ENCODE results near the gene ARFGEF3. TPM values are rescaled to one million over a fixed set of nuclear protein-coding genes. Genes with fewer than 3 reads are reported as not detected.

ARFGEF3 gene
- total RNA-seq, 1 experiment from 2014 or later, result 5.2 TPM

DNA sequence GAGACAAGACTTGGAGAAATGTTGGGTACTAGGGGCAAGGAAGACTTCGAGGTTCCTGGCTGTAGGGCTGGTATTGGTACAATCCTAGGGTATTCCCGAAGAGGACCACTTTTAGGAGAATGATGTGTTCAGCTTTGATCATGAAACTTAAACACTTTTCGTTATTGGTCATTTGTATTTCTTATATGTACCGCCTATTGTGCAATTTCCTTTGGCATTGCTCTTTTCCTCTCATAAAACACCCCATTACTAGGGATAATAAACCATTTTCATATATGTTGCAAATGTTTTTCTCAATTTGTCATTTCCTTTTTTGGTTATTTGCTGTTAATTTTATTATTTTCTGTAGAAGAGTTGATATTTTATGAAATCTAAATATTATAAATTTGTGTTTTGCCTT is 18.9 kb upstream of the ARFGEF3 start:
- POLR2A ChIA-PET, result no interaction called here
- TF ChIP-seq, protein P1, sequence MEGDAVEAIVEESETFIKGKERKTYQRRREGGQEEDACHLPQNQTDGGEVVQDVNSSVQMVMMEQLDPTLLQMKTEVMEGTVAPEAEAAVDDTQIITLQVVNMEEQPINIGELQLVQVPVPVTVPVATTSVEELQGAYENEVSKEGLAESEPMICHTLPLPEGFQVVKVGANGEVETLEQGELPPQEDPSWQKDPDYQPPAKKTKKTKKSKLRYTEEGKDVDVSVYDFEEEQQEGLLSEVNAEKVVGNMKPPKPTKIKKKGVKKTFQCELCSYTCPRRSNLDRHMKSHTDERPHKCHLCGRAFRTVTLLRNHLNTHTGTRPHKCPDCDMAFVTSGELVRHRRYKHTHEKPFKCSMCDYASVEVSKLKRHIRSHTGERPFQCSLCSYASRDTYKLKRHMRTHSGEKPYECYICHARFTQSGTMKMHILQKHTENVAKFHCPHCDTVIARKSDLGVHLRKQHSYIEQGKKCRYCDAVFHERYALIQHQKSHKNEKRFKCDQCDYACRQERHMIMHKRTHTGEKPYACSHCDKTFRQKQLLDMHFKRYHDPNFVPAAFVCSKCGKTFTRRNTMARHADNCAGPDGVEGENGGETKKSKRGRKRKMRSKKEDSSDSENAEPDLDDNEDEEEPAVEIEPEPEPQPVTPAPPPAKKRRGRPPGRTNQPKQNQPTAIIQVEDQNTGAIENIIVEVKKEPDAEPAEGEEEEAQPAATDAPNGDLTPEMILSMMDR (IDR thresholded peaks at IDR 0.05; ENCODE audit: insufficient read depth in 1 of 2, low read depth in 1 of 2, low read length in 1 of 2, severe bottlenecking in 1 of 2, unreplicated experiment in 1 of 2), result no peak
- H3K27ac Mint-ChIP-seq (ENCODE audit: unreplicated experiment), result no peak overlapping the region
- Histone ChIP-seq H3K4me3 (ENCODE audit: low read depth, low read length) (no peak overlapping the region), H3K27me3 (replicated peaks; ENCODE audit: control insufficient read depth, insufficient read depth, low read length) (no peaks in the 10 kb centered on the region; the same call in 1 of the 2 replicates), H3K36me3 (ENCODE audit: control insufficient read depth, insufficient read depth, low read length) (no peaks in the 10 kb centered on the region), H3K9me3 (no peaks in the 10 kb centered on the region), H3K4me1 (no peaks in the 10 kb centered on the region)
- no peaks in the 10 kb centered on the region for H3K4me1 Mint-ChIP-seq (ENCODE audit: low read depth, unreplicated experiment)
- no peak overlapping the region for H3K4me3 Mint-ChIP-seq (ENCODE audit: unreplicated experiment)
- H3K36me3 Mint-ChIP-seq (ENCODE audit: insufficient read depth, unreplicated experiment), result no peaks in the 10 kb centered on the region
- BruUV-seq (replicated peaks), result no TSS peak
- no peak for DNase-seq
- peaks cover 9% of the 10 kb centered on the region for H3K27me3 Mint-ChIP-seq (ENCODE audit: insufficient read depth, unreplicated experiment)
- CTCF ChIA-PET, result no interaction called here
- intact Hi-C loops (cut with micrococcal nuclease; ENCODE audit: unreplicated experiment), result no loop called here
- H3K9me3 Mint-ChIP-seq (ENCODE audit: unreplicated experiment), result no peaks in the 10 kb centered on the region

DNA sequence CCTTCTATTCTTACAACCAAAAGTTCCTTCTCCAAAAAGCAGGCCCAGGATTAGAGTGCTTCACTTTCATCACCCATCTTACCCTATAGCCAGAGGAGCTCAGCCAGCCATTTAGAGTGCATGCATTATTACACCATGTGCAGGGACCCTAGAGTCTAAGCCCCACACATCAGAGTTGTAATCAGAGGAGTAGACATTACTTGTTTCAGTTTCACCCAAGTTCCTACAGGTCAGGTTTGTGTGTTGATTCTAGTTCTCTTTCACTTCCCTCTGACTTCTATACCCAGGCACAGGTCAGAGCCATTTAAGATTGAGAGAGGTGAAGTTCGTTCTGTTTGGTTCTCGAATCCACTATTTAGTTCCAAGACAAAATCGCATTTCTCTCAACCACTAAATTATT is 16.3 kb upstream of the ARFGEF3 start:
- TF ChIP-seq, protein P1 (IDR thresholded peaks at IDR 0.05; ENCODE audit: insufficient read depth in 1 of 2, low read depth in 1 of 2, low read length in 1 of 2, severe bottlenecking in 1 of 2, unreplicated experiment in 1 of 2), result no peak
- Histone ChIP-seq H3K36me3 (ENCODE audit: control insufficient read depth, insufficient read depth, low read length) (no peaks in the 10 kb centered on the region), H3K4me1 (no peaks in the 10 kb centered on the region), H3K9me3 (no peaks in the 10 kb centered on the region), H3K4me3 (ENCODE audit: low read depth, low read length) (no peak overlapping the region), H3K27me3 (replicated peaks; ENCODE audit: control insufficient read depth, insufficient read depth, low read length) (no peaks in the 10 kb centered on the region; the same call in 1 of the 2 replicates)
- Mint-ChIP-seq H3K9me3 (ENCODE audit: unreplicated experiment) (no peaks in the 10 kb centered on the region), H3K36me3 (ENCODE audit: insufficient read depth, unreplicated experiment) (no peaks in the 10 kb centered on the region), H3K27me3 (ENCODE audit: insufficient read depth, unreplicated experiment) (peaks cover 9% of the 10 kb centered on the region), H3K4me1 (ENCODE audit: low read depth, unreplicated experiment) (no peaks in the 10 kb centered on the region), H3K27ac (ENCODE audit: unreplicated experiment) (no peak overlapping the region), H3K4me3 (ENCODE audit: unreplicated experiment) (no peak overlapping the region)
- DNase-seq, result no peak
- POLR2A ChIA-PET, result no interaction called here
- intact Hi-C loops (cut with micrococcal nuclease; ENCODE audit: unreplicated experiment), result no loop called here
- no TSS peak for BruUV-seq (replicated peaks)
- CTCF ChIA-PET, result no interaction called here

DNA sequence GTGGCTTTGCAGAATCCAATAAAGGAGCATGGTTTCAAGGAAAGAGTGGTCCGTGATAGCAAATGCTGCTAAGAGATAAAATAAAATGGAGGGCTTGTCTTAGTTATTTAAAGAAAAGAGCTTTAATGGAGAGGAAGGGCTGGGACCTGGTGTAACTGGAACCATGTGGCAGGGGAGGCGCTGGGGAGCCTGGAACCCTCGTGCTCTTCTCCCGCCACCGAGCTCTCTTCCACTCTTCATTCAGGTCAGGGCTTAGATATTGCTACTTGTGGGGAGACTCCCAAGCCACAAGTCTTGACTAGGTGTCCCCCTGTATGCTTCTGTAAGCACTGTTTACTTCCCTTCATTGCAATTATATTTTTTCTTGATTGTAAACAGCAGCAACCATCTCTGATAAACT is 15.2 kb upstream of the ARFGEF3 start:
- H3K4me1 ChIP-seq, result no peaks in the 10 kb centered on the region
- no peaks in the 10 kb centered on the region; the same call in 1 of the 2 replicates for H3K27me3 ChIP-seq (replicated peaks; ENCODE audit: control insufficient read depth, insufficient read depth, low read length)
- ChIA-PET POLR2A (no interaction called here), CTCF (no interaction called here)
- H3K27me3 Mint-ChIP-seq (ENCODE audit: insufficient read depth, unreplicated experiment), result peaks cover 9% of the 10 kb centered on the region
- H3K4me3 ChIP-seq (ENCODE audit: low read depth, low read length), result no peak overlapping the region
- no peak overlapping the region for H3K27ac Mint-ChIP-seq (ENCODE audit: unreplicated experiment)
- no peaks in the 10 kb centered on the region for H3K9me3 ChIP-seq
- no peak for DNase-seq
- H3K4me3 Mint-ChIP-seq (ENCODE audit: unreplicated experiment), result no peak overlapping the region
- TF ChIP-seq, protein P1 (IDR thresholded peaks at IDR 0.05; ENCODE audit: insufficient read depth in 1 of 2, low read depth in 1 of 2, low read length in 1 of 2, severe bottlenecking in 1 of 2, unreplicated experiment in 1 of 2), result no peak
- intact Hi-C loops (cut with micrococcal nuclease; ENCODE audit: unreplicated experiment), result no loop called here
- no peaks in the 10 kb centered on the region for H3K36me3 Mint-ChIP-seq (ENCODE audit: insufficient read depth, unreplicated experiment)
- no peaks in the 10 kb centered on the region for H3K4me1 Mint-ChIP-seq (ENCODE audit: low read depth, unreplicated experiment)
- no peaks in the 10 kb centered on the region for H3K36me3 ChIP-seq (ENCODE audit: control insufficient read depth, insufficient read depth, low read length)
- BruUV-seq (replicated peaks), result no TSS peak
- no peaks in the 10 kb centered on the region for H3K9me3 Mint-ChIP-seq (ENCODE audit: unreplicated experiment)
